Smooth muscle cell (in vitro differentiated cells): ENCODE results near the gene RNF224. TPM values are rescaled to one million over a fixed set of nuclear protein-coding genes. Genes with fewer than 3 reads are reported as not detected.

Experiments used
- DNase-seq: peaks from one replicate; lab custom pipeline; 2025; ENCODE audit not compliant: unreplicated experiment; lab: John Stamatoyannopoulos, UW
- H2AFZ ChIP-seq: fragments of 200-600 bp; sonication (generic); 2 replicates; pipeline ENCODE4 v1.6.0; 2016; ENCODE audit warnings: antibody characterized with exemption, low read depth, mild to moderate bottlenecking
- H3F3A ChIP-seq: fragments of 200-600 bp; sonication (generic); 2 replicates; pipeline ENCODE4 v1.6.0; 2017; ENCODE audit warnings: antibody characterized with exemption, low read depth
- H3K27ac ChIP-seq: fragments of 200-600 bp; sonication (generic); 2 replicates; pipeline ENCODE4 v1.5.1; 2016; ENCODE audit warnings: low read depth, mild to moderate bottlenecking
- H3K27me3 ChIP-seq: fragments of 200-600 bp; sonication (generic); 2 replicates; pipeline ENCODE4 v1.6.1; 2016; ENCODE audit warnings: low read depth, mild to moderate bottlenecking
- H3K36me3 ChIP-seq: fragments of 200-600 bp; sonication (generic); 2 replicates; pipeline ENCODE4 v1.5.1; 2016; ENCODE audit warnings: low read depth
- H3K4me1 ChIP-seq: fragments of 200-600 bp; sonication (generic); 2 replicates; pipeline ENCODE4 v1.5.1; 2016; ENCODE audit warnings: low read depth
- H3K4me2 ChIP-seq: fragments of 200-600 bp; sonication (generic); 2 replicates; pipeline ENCODE4 v1.6.0; 2016; ENCODE audit warnings: mild to moderate bottlenecking
- H3K4me3 ChIP-seq: fragments of 200-600 bp; sonication (generic); 2 replicates; pipeline ENCODE4 v1.5.1; 2016; ENCODE audit warnings: mild to moderate bottlenecking
- H3K79me2 ChIP-seq: fragments of 200-600 bp; sonication (generic); 2 replicates; pipeline ENCODE4 v1.6.0; 2016; ENCODE audit warnings: low read depth, mild to moderate bottlenecking
- H3K9ac ChIP-seq: fragments of 200-600 bp; sonication (generic); 2 replicates; pipeline ENCODE4 v1.6.0; 2016; ENCODE audit warnings: low read depth
- H3K9me3 ChIP-seq: fragments of 200-600 bp; sonication (generic); replicated peaks from 2 replicates; pipeline ENCODE4 v1.5.1; 2016; ENCODE audit warnings: low read depth
- H4K20me1 ChIP-seq: fragments of 200-600 bp; sonication (generic); 2 replicates; pipeline ENCODE4 v1.6.0; 2016; ENCODE audit warnings: low read depth
- WGBS: methylation state at CpG from one replicate; pipeline ENCODE4 v1.1.7; 2016; ENCODE audit warnings: low lambda C conversion rate; 5-methylcytosine and 5-hydroxymethylcytosine counted together
- polyA plus RNA-seq: library from polyadenylated mRNA; unstranded; fragments of >200 nt; fragmentation: Nextera tagmentation; extraction: Ambion mirVana; gene quantifications from 2 replicates; pipeline ENCODE4 v1.2.1, GENCODE V29; 2016
- total RNA-seq: library from RNA; depleted of rRNA; stranded (reverse); fragments of >200 nt; gene quantifications from 2 replicates; pipeline ENCODE4 v1.2.3, GENCODE V29; 2014
- TF ChIP-seq, protein P1 (sequence below): fragments of 200-600 bp; sonication (generic); IDR thresholded peaks from 2 replicates; pipeline ENCODE4 v1.5.1; 2017; ENCODE audit warnings: borderline replicate concordance, mild to moderate bottlenecking, antibody characterized with exemption; ENCODE audit not compliant: insufficient read depth, poor library complexity, severe bottlenecking

The RNF224 gene
- total and polyA plus RNA-seq, 2 experiments from 2014 or later: not detected

DNA sequence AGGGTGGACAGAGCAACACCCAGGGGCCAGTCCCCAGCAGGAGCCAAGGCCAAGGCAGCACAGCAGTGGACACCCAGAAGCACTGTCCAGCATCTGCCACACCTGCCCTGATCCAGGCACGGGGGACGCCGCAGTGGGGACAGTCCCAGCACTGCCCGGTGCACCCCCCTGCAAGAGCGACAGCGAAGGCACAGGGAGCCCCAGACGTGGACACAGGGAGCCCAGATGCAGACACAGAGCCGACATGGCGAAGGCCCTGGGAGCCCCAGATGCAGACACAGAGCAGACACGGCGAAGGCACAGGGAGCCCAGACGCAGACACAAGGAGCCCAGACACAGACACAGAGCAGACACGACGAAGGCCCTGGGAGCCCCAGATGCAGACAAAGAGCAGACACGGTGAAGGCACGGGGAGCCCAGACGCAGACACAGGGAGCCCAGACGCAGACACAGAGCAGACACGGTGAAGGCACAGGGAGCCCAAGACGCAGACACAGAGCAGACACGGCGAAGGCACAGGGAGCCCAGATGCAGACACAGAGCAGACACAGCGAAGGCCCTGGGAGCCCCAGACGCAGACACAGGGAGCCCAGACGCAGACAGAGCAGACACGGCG lies 43.2 kb upstream of the RNF224 start:
- TF ChIP-seq, protein P1, sequence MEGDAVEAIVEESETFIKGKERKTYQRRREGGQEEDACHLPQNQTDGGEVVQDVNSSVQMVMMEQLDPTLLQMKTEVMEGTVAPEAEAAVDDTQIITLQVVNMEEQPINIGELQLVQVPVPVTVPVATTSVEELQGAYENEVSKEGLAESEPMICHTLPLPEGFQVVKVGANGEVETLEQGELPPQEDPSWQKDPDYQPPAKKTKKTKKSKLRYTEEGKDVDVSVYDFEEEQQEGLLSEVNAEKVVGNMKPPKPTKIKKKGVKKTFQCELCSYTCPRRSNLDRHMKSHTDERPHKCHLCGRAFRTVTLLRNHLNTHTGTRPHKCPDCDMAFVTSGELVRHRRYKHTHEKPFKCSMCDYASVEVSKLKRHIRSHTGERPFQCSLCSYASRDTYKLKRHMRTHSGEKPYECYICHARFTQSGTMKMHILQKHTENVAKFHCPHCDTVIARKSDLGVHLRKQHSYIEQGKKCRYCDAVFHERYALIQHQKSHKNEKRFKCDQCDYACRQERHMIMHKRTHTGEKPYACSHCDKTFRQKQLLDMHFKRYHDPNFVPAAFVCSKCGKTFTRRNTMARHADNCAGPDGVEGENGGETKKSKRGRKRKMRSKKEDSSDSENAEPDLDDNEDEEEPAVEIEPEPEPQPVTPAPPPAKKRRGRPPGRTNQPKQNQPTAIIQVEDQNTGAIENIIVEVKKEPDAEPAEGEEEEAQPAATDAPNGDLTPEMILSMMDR: no peak
- Histone ChIP-seq H3K27ac (no peak overlapping the region), H3K36me3 (no peaks in the 10 kb centered on the region), H3K79me2 (peaks cover 26% of the 10 kb centered on the region), H3K4me2 (no peak overlapping the region), H3K9ac (no peak overlapping the region), H2AFZ (no peak overlapping the region), H3K4me3 (no peak overlapping the region), H3K4me1 (peaks cover 12% of the 10 kb centered on the region), H3K9me3 (no peaks in the 10 kb centered on the region), H3K27me3 (no peaks in the 10 kb centered on the region), H4K20me1 (no peaks in the 10 kb centered on the region), H3F3A (no peaks in the 10 kb centered on the region)
- 96% methylated on average over 25 of the region's 27 CpGs for WGBS
- no peak for DNase-seq

DNA sequence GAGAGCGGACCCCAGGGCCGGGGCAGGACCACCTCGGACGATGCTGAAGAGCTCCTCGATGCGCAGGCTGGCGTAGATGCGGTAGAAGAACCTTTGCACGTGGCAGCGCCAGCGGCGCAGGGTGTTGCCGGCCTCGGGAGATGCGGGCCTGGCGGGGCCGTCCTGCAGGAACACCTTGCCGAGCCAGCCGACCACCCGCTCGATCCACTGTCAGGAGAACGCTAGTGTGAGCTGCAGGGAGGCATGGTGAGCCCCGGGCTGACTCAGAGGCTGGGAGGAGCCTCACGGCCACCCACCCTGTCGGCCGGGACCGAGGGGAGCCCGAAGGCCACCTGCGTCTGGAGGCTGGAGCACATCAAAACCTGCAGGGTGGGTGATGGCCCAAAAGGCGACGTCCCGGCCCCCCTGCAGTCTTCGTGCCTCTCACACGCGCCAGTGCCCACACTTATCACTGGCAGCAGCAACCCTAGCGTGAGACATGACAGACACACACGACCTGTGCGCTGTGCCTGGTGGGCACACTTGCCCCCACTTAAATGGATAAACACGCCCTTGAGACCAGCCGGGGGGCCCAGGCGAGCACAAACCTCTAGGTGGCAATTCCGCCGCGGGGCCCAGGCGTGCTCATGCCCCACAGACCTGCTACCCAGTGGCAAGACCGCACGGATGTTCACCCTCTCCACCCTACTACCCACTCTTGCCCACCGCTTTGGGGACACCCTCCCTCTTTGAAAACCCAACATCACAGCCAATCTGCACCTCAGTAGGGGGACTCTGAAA lies 42.2 kb upstream of the RNF224 start:
- no peak overlapping the region for H3K27ac ChIP-seq
- H3K36me3 ChIP-seq: no peaks in the 10 kb centered on the region
- TF ChIP-seq, protein P1: no peak
- no peaks in the 10 kb centered on the region for H3K9me3 ChIP-seq
- peaks cover 9% of the 10 kb centered on the region for H3F3A ChIP-seq
- peaks cover 18% of the 10 kb centered on the region for H3K4me1 ChIP-seq
- H3K9ac ChIP-seq: no peak overlapping the region
- H3K27me3 ChIP-seq: no peaks in the 10 kb centered on the region
- WGBS: 95% methylated on average over 44 of the region's 48 CpGs
- H2AFZ ChIP-seq: no peak overlapping the region
- peaks cover 27% of the 10 kb centered on the region for H3K79me2 ChIP-seq
- no peak for DNase-seq
- no peak overlapping the region for H3K4me3 ChIP-seq
- no peak overlapping the region for H3K4me2 ChIP-seq
- H4K20me1 ChIP-seq: peaks cover 9% of the 10 kb centered on the region

DNA sequence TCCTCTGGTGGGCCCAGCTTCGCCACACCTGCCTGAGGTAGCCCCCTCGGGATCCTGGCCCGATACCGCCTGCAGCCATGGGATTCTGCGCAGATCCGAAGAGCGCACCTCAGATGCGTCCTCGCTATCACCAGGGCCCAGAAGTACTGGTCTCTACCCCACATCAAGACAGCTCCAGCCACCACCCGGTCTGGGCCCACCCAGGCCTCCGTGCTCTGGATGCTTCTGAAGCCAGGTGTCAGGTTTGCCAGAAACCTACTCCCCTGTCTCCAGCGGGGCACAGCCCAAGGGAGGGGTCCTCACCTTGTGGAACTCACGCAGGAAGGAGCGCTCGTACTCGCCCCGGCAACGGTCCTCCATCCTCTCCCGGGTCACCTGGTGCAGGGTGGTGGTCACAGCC lies 41.4 kb upstream of the RNF224 start:
- peaks cover 10% of the 10 kb centered on the region for H4K20me1 ChIP-seq
- TF ChIP-seq, protein P1: no peak
- no peak overlapping the region for H3K9ac ChIP-seq
- DNase-seq: no peak
- H3K9me3 ChIP-seq: no peaks in the 10 kb centered on the region
- 94% methylated on average over 19 of the region's 19 CpGs for WGBS
- peaks cover 18% of the 10 kb centered on the region for H3K4me1 ChIP-seq
- H3F3A ChIP-seq: peaks cover 12% of the 10 kb centered on the region
- no peaks in the 10 kb centered on the region for H3K27me3 ChIP-seq
- peaks cover 36% of the 10 kb centered on the region for H3K79me2 ChIP-seq
- no peaks in the 10 kb centered on the region for H3K36me3 ChIP-seq
- H3K4me2 ChIP-seq: no peak overlapping the region
- H3K4me3 ChIP-seq: no peak overlapping the region
- no peak overlapping the region for H2AFZ ChIP-seq
- H3K27ac ChIP-seq: no peak overlapping the region
